Panc1 (cell line): Measurements from ENCODE around the gene MMD2. TPM values are rescaled to one million over a fixed set of nuclear protein-coding genes. Genes with fewer than 3 reads are reported as not detected.

Experiments used
- ATAC-seq: fragments of 200-7000 bp; cut with Tn5 transposase; 2 replicates; pipeline ENCODE4 v1.9.1; 2020; ENCODE audit warnings: mild to moderate bottlenecking, moderate library complexity
- BruUV-seq: library from RNA; stranded (reverse); fragments of 400-500 nt; replicated peaks from 2 replicates; lab custom pipeline; 2021; lab: Mats Ljungman, UMichigan
- CTCF ChIA-PET: fragments of 300-600 bp; sonication (Branson Sonifier 250); formaldehyde crosslinking; loops from one replicate; lab custom pipeline; 2022; ENCODE audit warnings: antibody characterized with exemption; lab: Charles Lee
- POLR2A ChIA-PET: fragments of 300-600 bp; sonication (Branson Sonifier 250); formaldehyde crosslinking; loops from one replicate; lab custom pipeline; 2022; ENCODE audit warnings: antibody characterized with exemption; lab: Charles Lee
- DNase-seq: peaks from one replicate; pipeline ENCODE4 v3.0.0-alpha.2; 2010; ENCODE audit warnings: low read depth, low spot score
- H3K27ac ChIP-seq: 2 replicates; pipeline ENCODE4 v1.5.1; 2011; ENCODE audit warnings: mild to moderate bottlenecking, low read length, inconsistent platforms
- H3K27me3 ChIP-seq: fragments of 200-500 bp; sonication (Bioruptor generic); 2 replicates; pipeline ENCODE4 v1.6.0; 2014; ENCODE audit warnings: low read length, inconsistent platforms; ENCODE audit not compliant: control insufficient read depth, insufficient read depth
- H3K36me3 ChIP-seq: fragments of 200-500 bp; sonication (Bioruptor generic); 2 replicates; pipeline ENCODE4 v1.5.1; 2014; ENCODE audit warnings: inconsistent platforms, mild to moderate bottlenecking, low read length, moderate library complexity; ENCODE audit not compliant: control insufficient read depth, insufficient read depth
- H3K4me1 ChIP-seq: 2 replicates; pipeline ENCODE4 v1.5.1; 2011; ENCODE audit warnings: inconsistent platforms, mild to moderate bottlenecking, low read length, moderate library complexity; ENCODE audit not compliant: control insufficient read depth, insufficient read depth
- H3K4me3 ChIP-seq, 2 experiments: 2 replicates each; pipeline ENCODE4 v1.5.1; 2011 to 2012; ENCODE audit warnings: low read depth in 2 of 2, low read length in 2 of 2, mild to moderate bottlenecking in 2 of 2, inconsistent platforms in 1 of 2, moderate library complexity in 1 of 2
- H3K9me3 ChIP-seq: fragments of 200-500 bp; sonication (Bioruptor generic); 2 replicates; pipeline ENCODE4 v1.5.1; 2014; ENCODE audit warnings: low read depth, mild to moderate bottlenecking, inconsistent platforms, low read length, moderate library complexity; ENCODE audit not compliant: control insufficient read depth, insufficient read depth
- CTCF ChIP-seq: fragments of 450-650 bp; IDR thresholded peaks from 2 replicates; pipeline ENCODE4 v1.5.1; 2017; ENCODE audit warnings: mild to moderate bottlenecking
- POLR2AphosphoS5 ChIP-seq: IDR thresholded peaks from 2 replicates; pipeline ENCODE4 v1.6.1; 2012; ENCODE audit warnings: mild to moderate bottlenecking, low read depth, low read length, moderate library complexity
- REST ChIP-seq, 2 experiments: IDR thresholded peaks; 2 replicates each; pipeline ENCODE4 v1.6.1; 2011 to 2012; ENCODE audit warnings: low read depth in 2 of 2, control low read depth in 1 of 2, low read length in 1 of 2, mild to moderate bottlenecking in 1 of 2, moderate library complexity in 1 of 2; ENCODE audit not compliant: insufficient read depth in 1 of 2
- SIN3A ChIP-seq: IDR thresholded peaks from 2 replicates; pipeline ENCODE4 v1.6.1; 2012; ENCODE audit warnings: low read depth, mild to moderate bottlenecking, low read length, moderate library complexity, borderline replicate concordance; ENCODE audit not compliant: insufficient read depth
- TCF7L2 ChIP-seq: IDR thresholded peaks from 2 replicates; pipeline ENCODE4 v1.6.1; 2011; ENCODE audit warnings: mild to moderate bottlenecking, low read depth, low read length, inconsistent platforms
- in situ Hi-C: cut with HindIII; loops from 2 replicates; pipeline ENCODE4 v1.10.0; 2016; ENCODE audit warnings: low sequenced_read_pairs, low pct_unique_long_range_greater_than_20kb
- intact Hi-C: fragments of 100-400 bp; cut with micrococcal nuclease; formaldehyde crosslinking; loops from one replicate; pipeline ENCODE4 v1.10.0; 2022; ENCODE audit not compliant: unreplicated experiment
- total RNA-seq: library from RNA; stranded (reverse); gene quantifications from one replicate; pipeline ENCODE4 v1.2.1, GENCODE V29; 2021; ENCODE audit not compliant: unreplicated experiment

MMD2 gene
- total RNA-seq, 1 experiment from 2014 or later, result not detected

- Histone ChIP-seq H3K4me3 (no peak overlapping the region), H3K9me3 (no peaks in the 10 kb centered on the region), H3K27ac (no peak overlapping the region), H3K36me3 (no peaks in the 10 kb centered on the region), H3K4me1 (no peaks in the 10 kb centered on the region), H3K27me3 (no peaks in the 10 kb centered on the region)
- no peak for TF ChIP-seq SIN3A
- TF ChIP-seq POLR2AphosphoS5, result no peak
- TF ChIP-seq REST (IDR thresholded peaks at IDR 0.05; ENCODE audit: insufficient read depth in 1 of 2, low read depth in 2 of 2, low read length in 1 of 2), result no peak
- no peak for TF ChIP-seq CTCF
- TF ChIP-seq TCF7L2, result no peak
- ATAC-seq (no peak), DNase-seq (no peak)
- ChIA-PET CTCF (no interaction called here), POLR2A (no interaction called here)
- intact Hi-C loops, result no loop called here
- in situ Hi-C loops, result no loop called here
- no TSS peak for BruUV-seq
Observed at GRCh38 chr7:4875391-4875790, 83.6 kb downstream of the MMD2 start.

GRCh38 chr7:4873071-4873944, 85.7 kb downstream of the MMD2 start:
- in situ Hi-C loops (no loop called here), intact Hi-C loops (no loop called here)
- TF ChIP-seq SIN3A (no peak), POLR2AphosphoS5 (no peak), TCF7L2 (no peak), REST (IDR thresholded peaks at IDR 0.05; ENCODE audit: insufficient read depth in 1 of 2, low read depth in 2 of 2, low read length in 1 of 2) (no peak), CTCF (no peak)
- Histone ChIP-seq H3K4me1 (no peaks in the 10 kb centered on the region), H3K4me3 (no peak overlapping the region), H3K27me3 (no peaks in the 10 kb centered on the region), H3K27ac (no peak overlapping the region), H3K9me3 (no peaks in the 10 kb centered on the region), H3K36me3 (no peaks in the 10 kb centered on the region)
- no peak for DNase-seq
- ChIA-PET CTCF (no interaction called here), POLR2A (no interaction called here)
- BruUV-seq, result no TSS peak
- ATAC-seq, result no peak
